Measurements from ENCODE around the gene QSOX2.
"Not testable (repeated sequence)": the region's sequence is repeated elsewhere in the genome, so short reads cannot be mapped to it uniquely, and the experiment has no call there.

QSOX2 gene

DNA sequence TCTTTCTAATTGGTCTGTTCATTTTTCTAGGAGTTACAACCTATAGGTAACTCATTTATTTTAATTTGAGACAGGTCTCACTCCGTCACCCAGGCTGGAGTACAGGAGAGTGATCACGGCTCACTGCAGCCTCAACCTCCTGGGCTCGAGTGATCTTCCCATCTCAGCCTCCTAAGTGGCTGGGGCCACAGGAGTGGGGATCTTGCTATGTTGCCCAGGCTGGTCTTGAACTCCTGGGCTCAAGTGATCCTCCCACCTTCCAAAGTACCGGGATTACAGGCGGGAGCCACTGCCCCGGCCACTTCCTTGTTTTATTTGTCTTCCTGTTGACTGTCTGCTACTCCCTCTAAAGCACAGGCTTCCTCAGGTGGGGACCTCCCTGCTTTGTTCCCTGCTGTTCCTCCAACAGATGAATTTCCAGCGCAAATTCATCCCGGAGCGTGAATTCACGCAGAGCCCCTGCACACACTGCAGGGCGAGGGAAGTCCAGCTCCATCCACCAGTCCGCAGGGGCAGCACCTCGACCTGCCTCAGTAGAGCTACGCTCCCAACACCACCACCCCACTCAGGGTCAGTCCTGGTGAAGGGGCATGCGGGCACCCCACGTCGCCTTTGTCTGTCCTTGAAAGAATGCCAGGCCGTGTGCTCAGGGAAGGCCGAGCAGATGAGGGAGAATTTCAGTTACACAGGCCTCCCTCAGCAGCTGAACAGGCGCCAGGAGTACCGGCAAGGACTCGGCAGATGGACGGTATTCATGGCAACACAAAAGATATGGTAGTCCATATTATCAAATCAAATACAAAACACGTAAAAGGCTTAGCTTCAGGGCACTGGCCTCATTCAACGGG, 6.3 kb downstream of the QSOX2 start:
- no peak for DNase-seq
- no peaks in the 10 kb centered on the region for H3K9me3 ChIP-seq (ENCODE audit: severe bottlenecking)
- H3K27ac ChIP-seq: no peak overlapping the region
- TF ChIP-seq, protein P1, sequence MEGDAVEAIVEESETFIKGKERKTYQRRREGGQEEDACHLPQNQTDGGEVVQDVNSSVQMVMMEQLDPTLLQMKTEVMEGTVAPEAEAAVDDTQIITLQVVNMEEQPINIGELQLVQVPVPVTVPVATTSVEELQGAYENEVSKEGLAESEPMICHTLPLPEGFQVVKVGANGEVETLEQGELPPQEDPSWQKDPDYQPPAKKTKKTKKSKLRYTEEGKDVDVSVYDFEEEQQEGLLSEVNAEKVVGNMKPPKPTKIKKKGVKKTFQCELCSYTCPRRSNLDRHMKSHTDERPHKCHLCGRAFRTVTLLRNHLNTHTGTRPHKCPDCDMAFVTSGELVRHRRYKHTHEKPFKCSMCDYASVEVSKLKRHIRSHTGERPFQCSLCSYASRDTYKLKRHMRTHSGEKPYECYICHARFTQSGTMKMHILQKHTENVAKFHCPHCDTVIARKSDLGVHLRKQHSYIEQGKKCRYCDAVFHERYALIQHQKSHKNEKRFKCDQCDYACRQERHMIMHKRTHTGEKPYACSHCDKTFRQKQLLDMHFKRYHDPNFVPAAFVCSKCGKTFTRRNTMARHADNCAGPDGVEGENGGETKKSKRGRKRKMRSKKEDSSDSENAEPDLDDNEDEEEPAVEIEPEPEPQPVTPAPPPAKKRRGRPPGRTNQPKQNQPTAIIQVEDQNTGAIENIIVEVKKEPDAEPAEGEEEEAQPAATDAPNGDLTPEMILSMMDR (IDR thresholded peaks at IDR 0.05; ENCODE audit: low read depth, low read length): no peak
- H3K27me3 ChIP-seq (ENCODE audit: insufficient read depth, low read depth, severe bottlenecking): no peaks in the 10 kb centered on the region
- H3K36me3 ChIP-seq: peaks cover 66% of the 10 kb centered on the region
- H3K4me3 ChIP-seq (ENCODE audit: low read depth, low read length): no peak overlapping the region

DNA sequence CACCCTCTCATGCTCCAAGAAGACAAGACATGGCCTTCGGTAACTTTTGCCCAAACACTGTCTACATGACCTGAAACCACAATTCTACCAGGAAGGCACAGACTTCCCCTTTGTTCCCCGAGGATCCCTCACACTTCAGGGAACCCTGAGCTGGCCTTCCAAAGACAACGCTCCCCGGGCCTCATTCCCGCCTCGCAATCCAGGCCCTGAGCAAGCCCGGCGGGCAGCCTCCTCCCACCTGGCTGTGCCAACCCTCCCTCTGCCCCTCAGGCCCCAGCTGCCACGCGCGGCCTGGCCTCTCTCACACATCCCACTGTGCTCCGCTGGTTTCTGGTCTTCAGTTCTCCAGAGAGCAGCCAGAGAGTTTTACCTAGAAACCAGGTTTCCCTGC, 7.3 kb downstream of the QSOX2 start:
- H3K36me3 ChIP-seq: peaks cover 67% of the 10 kb centered on the region

DNA sequence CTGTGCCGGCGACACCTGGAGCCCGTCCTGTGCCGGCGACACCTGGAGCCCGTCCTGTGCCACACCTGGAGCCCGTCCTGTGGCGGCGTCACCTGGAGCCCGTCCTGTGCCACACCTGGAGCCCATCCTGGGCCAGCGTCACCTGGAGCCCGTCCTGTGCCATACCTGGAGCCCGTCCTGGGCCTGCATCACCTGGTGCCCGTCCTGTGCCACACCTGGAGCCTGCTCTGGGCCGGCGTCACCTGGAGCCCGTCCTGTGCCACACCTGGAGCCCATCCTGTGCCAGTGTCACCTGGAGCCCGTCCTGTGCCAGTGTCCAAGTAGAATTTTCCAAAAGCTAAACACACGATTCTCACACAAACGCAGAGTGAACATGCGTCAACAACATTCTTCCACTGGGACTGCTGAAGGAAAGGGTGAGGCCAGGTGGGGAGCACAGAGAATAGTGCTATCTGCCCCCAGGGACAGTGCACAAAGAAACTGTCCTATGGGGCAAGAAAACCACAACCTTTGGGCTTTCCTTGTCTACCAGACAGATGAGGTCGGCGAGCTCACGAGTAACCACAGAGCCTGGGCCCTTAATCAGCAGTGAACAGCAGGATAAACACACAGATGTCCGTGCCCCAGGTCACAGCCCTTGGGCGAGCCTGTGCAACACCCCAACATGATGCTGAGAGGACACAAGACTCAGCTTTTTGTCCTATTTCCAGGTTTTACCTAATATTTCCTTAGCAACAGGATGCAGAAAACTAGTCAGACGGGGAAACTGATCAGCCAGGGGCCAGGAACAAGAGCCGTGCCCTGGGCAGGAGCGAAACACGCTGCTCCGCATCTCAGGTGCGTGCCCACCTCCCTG, 7.9 kb downstream of the QSOX2 start:
- Histone ChIP-seq H3K36me3 (peaks cover 61% of the 10 kb centered on the region), H3K9me3 (ENCODE audit: severe bottlenecking) (no peaks in the 10 kb centered on the region), H3K27me3 (ENCODE audit: insufficient read depth, low read depth, severe bottlenecking) (no peaks in the 10 kb centered on the region), H3K4me3 (ENCODE audit: low read depth, low read length) (no peak overlapping the region), H3K27ac (no peak overlapping the region)
- TF ChIP-seq, protein P1 (IDR thresholded peaks at IDR 0.05; ENCODE audit: low read depth, low read length): no peak
- DNase-seq: no peak

More for the DNA sequence above, 7.3 kb downstream of the QSOX2 start:
- no peak for DNase-seq
- H3K27me3 ChIP-seq (ENCODE audit: insufficient read depth, low read depth, severe bottlenecking): no peaks in the 10 kb centered on the region
- H3K4me3 ChIP-seq (ENCODE audit: low read depth, low read length): no peak overlapping the region
- TF ChIP-seq, protein P1 (IDR thresholded peaks at IDR 0.05; ENCODE audit: low read depth, low read length): no peak
- no peaks in the 10 kb centered on the region for H3K9me3 ChIP-seq (ENCODE audit: severe bottlenecking)
- H3K27ac ChIP-seq: no peak overlapping the region

DNA sequence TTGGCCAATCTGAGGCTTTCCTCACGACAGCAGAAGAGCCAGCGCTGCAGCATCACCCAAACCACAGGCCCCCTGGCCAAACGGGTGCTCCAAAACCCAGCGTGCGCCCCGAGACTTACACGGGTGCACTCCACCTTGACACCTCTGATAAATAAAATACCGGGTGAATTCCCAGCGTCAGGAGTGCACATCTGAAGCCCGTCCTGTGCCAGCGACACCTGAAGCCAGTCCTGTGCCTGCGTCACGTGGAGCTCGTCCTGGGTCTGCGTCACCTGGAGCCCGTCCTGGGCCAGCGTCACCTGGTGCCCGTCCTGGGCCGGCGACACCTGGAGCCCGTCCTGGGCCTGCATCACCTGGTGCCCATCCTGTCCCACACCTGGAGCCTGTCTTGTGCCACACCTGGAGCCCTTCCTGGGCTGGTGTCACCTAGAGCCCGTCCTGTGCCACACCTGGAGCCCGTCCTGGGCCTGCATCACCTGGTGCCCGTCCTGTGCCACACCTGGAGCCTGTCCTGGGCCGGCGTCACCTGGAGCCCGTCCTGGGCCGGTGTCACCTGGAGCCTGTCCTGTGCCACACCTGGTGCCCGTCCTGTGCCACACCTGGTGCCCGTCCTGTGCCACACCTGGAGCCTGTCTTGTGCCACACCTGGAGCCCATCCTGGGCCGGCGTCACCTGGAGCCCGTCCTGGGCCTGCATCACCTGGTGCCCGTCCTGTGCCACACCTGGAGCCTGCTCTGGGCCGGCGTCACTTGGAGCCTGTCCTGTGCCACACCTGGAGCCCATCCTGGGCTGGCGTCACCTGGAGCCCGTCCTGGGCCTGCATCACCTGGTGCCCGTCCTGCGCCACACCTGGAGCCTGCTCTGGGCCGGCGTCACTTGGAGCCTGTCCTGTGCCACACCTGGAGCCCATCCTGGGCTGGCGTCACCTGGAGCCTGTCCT, 8.9 kb downstream of the QSOX2 start:
- not testable (repeated sequence) for H3K4me3 ChIP-seq (ENCODE audit: low read depth, low read length); H3K27me3 ChIP-seq (ENCODE audit: insufficient read depth, low read depth, severe bottlenecking); DNase-seq; H3K9me3 ChIP-seq (ENCODE audit: severe bottlenecking); H3K27ac ChIP-seq
- H3K36me3 ChIP-seq: peaks cover 58% of the 10 kb centered on the region

DNA sequence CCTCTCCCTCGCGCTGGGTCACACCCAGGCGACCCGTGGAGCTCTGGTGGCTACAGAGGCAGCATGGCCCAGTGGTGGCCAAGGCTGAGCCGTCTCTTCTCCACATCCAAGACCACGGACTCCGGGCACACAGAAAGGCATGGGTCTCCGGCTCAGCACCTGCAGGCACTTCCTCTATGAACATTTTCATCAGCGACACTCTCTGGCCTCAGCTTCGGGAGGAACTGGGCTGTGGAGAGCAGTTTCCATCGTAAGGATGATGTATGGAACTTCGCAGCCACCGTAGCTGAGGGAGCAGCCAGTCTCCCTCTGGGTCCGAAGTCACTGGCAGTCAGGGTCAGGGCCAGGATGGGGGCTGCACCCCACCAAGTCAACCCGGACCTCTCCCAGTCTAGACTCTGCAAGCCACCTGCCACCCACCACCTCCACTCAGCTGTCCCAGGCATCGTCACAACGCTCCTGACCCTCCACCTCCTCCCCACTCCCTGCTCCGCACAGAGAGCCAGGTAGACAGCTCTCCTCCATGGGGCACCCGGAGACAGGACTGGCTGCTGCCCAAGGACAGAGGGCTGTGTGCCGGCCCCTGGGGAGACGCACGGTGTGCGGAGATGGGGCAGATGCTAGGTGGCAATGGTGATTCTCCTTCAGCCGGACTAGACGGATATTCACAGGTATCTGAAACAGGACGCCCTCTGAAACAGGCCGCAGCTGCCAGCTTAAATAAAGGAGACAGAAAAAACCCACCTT, 9.7 kb downstream of the QSOX2 start:
- TF ChIP-seq, protein P1 (IDR thresholded peaks at IDR 0.05; ENCODE audit: low read depth, low read length): no peak
- no peaks in the 10 kb centered on the region for H3K9me3 ChIP-seq (ENCODE audit: severe bottlenecking)
- no peak overlapping the region for H3K27ac ChIP-seq
- H3K4me3 ChIP-seq (ENCODE audit: low read depth, low read length): no peak overlapping the region
- H3K27me3 ChIP-seq (ENCODE audit: insufficient read depth, low read depth, severe bottlenecking): no peaks in the 10 kb centered on the region
- H3K36me3 ChIP-seq: peaks cover 56% of the 10 kb centered on the region
- no peak for DNase-seq

Data from WERI-Rb-1 (cell line).